ENCODE measurements around the gene RAP1A.

GRCh38 chr1:111733183-111733991 is 113.8 kb downstream of the RAP1A start:
- peak; percentile 50 for TF ChIP-seq POLR2AphosphoS5 (IDR thresholded peaks at IDR 0.05; ENCODE audit: insufficient read depth, low read depth, low read length)
- TF ChIP-seq CTCF (IDR thresholded peaks at IDR 0.05; ENCODE audit: extremely low read depth in 1 of 2, insufficient read depth in 1 of 2, low read depth in 1 of 2, low read length in 2 of 2): no peak
- TF ChIP-seq POLR2A (IDR thresholded peaks at IDR 0.05; ENCODE audit: low read depth, low read length): peak; percentile 41
- TF ChIP-seq MAX (IDR thresholded peaks at IDR 0.05; ENCODE audit: insufficient read depth, insufficient read length): peak; percentile 20
- TF ChIP-seq FOS (IDR thresholded peaks at IDR 0.05; ENCODE audit: borderline replicate concordance, insufficient read depth, low read length): peak; percentile 87
- no peak for TF ChIP-seq EZH2 (IDR thresholded peaks at IDR 0.05; ENCODE audit: borderline replicate concordance, low read depth, low read length, severe bottlenecking)
- TF ChIP-seq JUN (IDR thresholded peaks at IDR 0.05; ENCODE audit: borderline replicate concordance, insufficient read depth, insufficient read length, low read depth): peak; percentile 88
